ENCODE measurements around the gene TICAM2.
A peak's percentile ranks its signal among the peaks of the same experiment; 100 is the strongest.

The TICAM2 gene

GRCh38 chr5:115561176-115561575 is 41.1 kb downstream of the TICAM2 start:
- no peak for FAIRE-seq

GRCh38 chr5:115559524-115559923 is 42.8 kb downstream of the TICAM2 start:
- FAIRE-seq = no peak

- no peak for FAIRE-seq
Observed at GRCh38 chr5:115558388-115558956, 43.8 kb downstream of the TICAM2 start.

- FAIRE-seq = no peak
Observed at GRCh38 chr5:115557667-115558387, 44.5 kb downstream of the TICAM2 start.

- FAIRE-seq = no peak
Observed at GRCh38 chr5:115556276-115556675, 46.0 kb downstream of the TICAM2 start.

- no peak for FAIRE-seq
Observed at GRCh38 chr5:115555084-115555633, 47.1 kb downstream of the TICAM2 start.

- FAIRE-seq = no peak
Observed at GRCh38 chr5:115553082-115553481, 49.2 kb downstream of the TICAM2 start.

GRCh38 chr5:115551415-115551814 is 50.9 kb downstream of the TICAM2 start:
- FAIRE-seq = no peak

- no peak for FAIRE-seq
Observed at GRCh38 chr5:115549154-115549553, 53.1 kb downstream of the TICAM2 start.

GRCh38 chr5:115548683-115549082 is 53.6 kb downstream of the TICAM2 start:
- no peak for FAIRE-seq

GRCh38 chr5:115545351-115545882 is 56.9 kb downstream of the TICAM2 start:
- no peak for FAIRE-seq

GRCh38 chr5:115544436-115545350 is 57.6 kb downstream of the TICAM2 start, which contains the start of gene FEM1C:
Gene FEM1C (minus strand): TSS chr5:115544775. CDS start chr5:115543493, 1,282 bp downstream.
- no peak for FAIRE-seq

- no peak for FAIRE-seq
Observed at GRCh38 chr5:115544043-115544435, 58.2 kb downstream of the TICAM2 start.

GRCh38 chr5:115543365-115544042 is 58.8 kb downstream of the TICAM2 start:
- FAIRE-seq = no peak

GRCh38 chr5:115542651-115543364 is 59.5 kb downstream of the TICAM2 start:
- FAIRE-seq = no peak

- no peak for FAIRE-seq
Observed at GRCh38 chr5:115542086-115542485, 60.2 kb downstream of the TICAM2 start.

GRCh38 chr5:115541611-115542010 is 60.7 kb downstream of the TICAM2 start:
- peak; percentile 74 for FAIRE-seq

- no peak for FAIRE-seq
Observed at GRCh38 chr5:115535479-115536035, 66.7 kb downstream of the TICAM2 start.

- FAIRE-seq = no peak
Observed at GRCh38 chr5:115532517-115532916, 69.8 kb downstream of the TICAM2 start.

GRCh38 chr5:115531787-115532367 is 70.4 kb downstream of the TICAM2 start:
- no peak for FAIRE-seq

GRCh38 chr5:115531380-115531779 is 70.9 kb downstream of the TICAM2 start:
- FAIRE-seq = no peak

Measured in endometrium (tissue), 2 donors.